Mesenchymal stem cell (in vitro differentiated cells and primary cell): ENCODE results near the gene RPUSD4.
A peak's percentile ranks its signal among the peaks of the same experiment; 100 is the strongest.

Experiments
- DNase-seq: peaks from one replicate; pipeline ENCODE4 v3.0.0-alpha.2; 2013
- H2AFZ ChIP-seq: one replicate; pipeline ENCODE4 v1.6.1; 2013; ENCODE audit warnings: low read depth, mild to moderate bottlenecking, control low read depth, inconsistent platforms, low read length, moderate library complexity
- H2AK5ac ChIP-seq: 2 replicates; pipeline ENCODE4 v1.6.1; 2013; ENCODE audit warnings: low read length, moderate library complexity, mild to moderate bottlenecking, inconsistent platforms; ENCODE audit not compliant: severe bottlenecking
- H2BK120ac ChIP-seq: one replicate; pipeline ENCODE4 v1.6.1; 2013; ENCODE audit warnings: low read depth, mild to moderate bottlenecking, inconsistent platforms, low read length, moderate library complexity
- H2BK12ac ChIP-seq, 2 experiments: one replicate each; pipeline ENCODE4 v1.6.1; 2013; ENCODE audit warnings: inconsistent platforms in 2 of 2, low read length in 2 of 2, mild to moderate bottlenecking in 2 of 2, moderate library complexity in 2 of 2, control low read depth in 1 of 2
- H2BK15ac ChIP-seq: one replicate; pipeline ENCODE4 v1.6.1; 2013; ENCODE audit warnings: mild to moderate bottlenecking, low read depth, inconsistent platforms; ENCODE audit not compliant: poor library complexity, severe bottlenecking
- H2BK5ac ChIP-seq: 2 replicates; pipeline ENCODE4 v1.6.1; 2013; ENCODE audit warnings: low read depth, mild to moderate bottlenecking, low read length, control low read depth, inconsistent platforms; ENCODE audit not compliant: poor library complexity, severe bottlenecking
- H3K14ac ChIP-seq, 2 experiments: one replicate each; pipeline ENCODE4 v1.6.1; 2013; ENCODE audit warnings: inconsistent platforms in 2 of 2, low read length in 2 of 2, control low read depth in 1 of 2, mild to moderate bottlenecking in 1 of 2, moderate library complexity in 1 of 2
- H3K18ac ChIP-seq, 2 experiments: one replicate each; pipeline ENCODE4 v1.6.1; 2013; ENCODE audit warnings: inconsistent platforms in 2 of 2, low read length in 2 of 2, control low read depth in 1 of 2, low read depth in 1 of 2, mild to moderate bottlenecking in 1 of 2
- H3K23ac ChIP-seq, 2 experiments: one replicate each; pipeline ENCODE4 v1.6.1; 2013; ENCODE audit warnings: inconsistent platforms in 2 of 2, low read length in 2 of 2, mild to moderate bottlenecking in 2 of 2, moderate library complexity in 2 of 2, control low read depth in 1 of 2
- H3K27ac ChIP-seq: 2 replicates; pipeline ENCODE4 v1.5.1; 2013; ENCODE audit warnings: mild to moderate bottlenecking, moderate library complexity, low read length, control low read depth, inconsistent platforms; ENCODE audit not compliant: poor library complexity, severe bottlenecking
- H3K27me3 ChIP-seq, 2 experiments: 2 replicates each; pipeline versions ENCODE4 v1.6.1 to v1.7.0; 2013; ENCODE audit warnings: low read length in 2 of 2, mild to moderate bottlenecking in 2 of 2, moderate library complexity in 2 of 2, control low read depth in 1 of 2, inconsistent platforms in 1 of 2; ENCODE audit not compliant: control insufficient read depth in 1 of 2, insufficient read depth in 1 of 2
- H3K36me3 ChIP-seq, 2 experiments: 2 replicates each; pipeline versions ENCODE4 v1.6.1 to v1.7.0; 2013; ENCODE audit warnings: low read length in 2 of 2, control low read depth in 1 of 2, inconsistent platforms in 1 of 2, low read depth in 1 of 2, mild to moderate bottlenecking in 1 of 2; ENCODE audit not compliant: insufficient read depth in 2 of 2, control insufficient read depth in 1 of 2
- H3K4ac ChIP-seq, 2 experiments: one replicate each; pipeline ENCODE4 v1.6.1; 2013; ENCODE audit warnings: inconsistent platforms in 2 of 2, low read length in 2 of 2, mild to moderate bottlenecking in 2 of 2, moderate library complexity in 2 of 2, control low read depth in 1 of 2, low read depth in 1 of 2
- H3K4me1 ChIP-seq: 2 replicates; pipeline ENCODE4 v1.6.1; 2013; ENCODE audit warnings: low read depth, low read length, control low read depth; ENCODE audit not compliant: control insufficient read depth, insufficient read depth
- H3K4me2 ChIP-seq: 2 replicates; pipeline ENCODE4 v1.6.1; 2013; ENCODE audit warnings: low read length, mild to moderate bottlenecking, inconsistent platforms; ENCODE audit not compliant: poor library complexity, severe bottlenecking
- H3K4me3 ChIP-seq, 2 experiments: 2 replicates each; pipeline versions ENCODE4 v1.5.1 to v1.7.0; 2013; ENCODE audit warnings: low read length in 2 of 2, mild to moderate bottlenecking in 2 of 2, control low read depth in 1 of 2, low read depth in 1 of 2; ENCODE audit not compliant: insufficient read depth in 1 of 2
- H3K79me1 ChIP-seq: replicated peaks from 2 replicates; pipeline ENCODE4 v1.6.1; 2013; ENCODE audit warnings: mild to moderate bottlenecking, control low read depth, low read length, inconsistent platforms; ENCODE audit not compliant: poor library complexity, severe bottlenecking
- H3K9ac ChIP-seq: 2 replicates; pipeline ENCODE4 v1.7.0; 2013; ENCODE audit warnings: mild to moderate bottlenecking, low read length, moderate library complexity
- H3K9me3 ChIP-seq: 2 replicates; pipeline ENCODE4 v1.7.0; 2013; ENCODE audit warnings: mild to moderate bottlenecking, low read length; ENCODE audit not compliant: control insufficient read depth
- H4K8ac ChIP-seq: one replicate; pipeline ENCODE4 v1.6.1; 2013; ENCODE audit warnings: inconsistent platforms, mild to moderate bottlenecking, low read length, moderate library complexity
- H4K91ac ChIP-seq: one replicate; pipeline ENCODE4 v1.6.1; 2013; ENCODE audit warnings: mild to moderate bottlenecking, low read length, inconsistent platforms
- WGBS: methylation state at CpG from one replicate; pipeline ENCODE4 v1.1.7; 2013; ENCODE audit warnings: mixed read lengths; 5-methylcytosine and 5-hydroxymethylcytosine counted together

RPUSD4 gene

DNA sequence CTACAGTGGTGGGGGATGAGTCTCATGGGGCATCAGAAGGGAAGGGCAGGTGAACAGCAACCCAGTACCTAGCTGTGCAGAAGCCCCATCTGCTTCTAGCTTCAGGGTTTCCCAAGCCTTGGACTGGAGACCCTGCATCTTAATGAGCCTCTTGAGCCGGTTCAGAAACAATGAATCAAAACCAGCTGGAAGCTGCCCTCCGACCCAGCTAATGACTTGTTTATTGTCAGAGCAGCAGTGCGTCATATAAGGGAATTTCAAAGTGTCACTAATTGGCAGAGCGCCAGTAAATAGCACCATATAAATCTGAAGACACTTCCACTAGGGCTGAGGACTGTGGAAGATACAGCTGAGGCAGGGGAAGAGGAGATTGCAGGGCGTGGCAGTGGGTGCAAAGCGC, 57.5 kb downstream of the RPUSD4 start:
- DNase-seq: peak; percentile 89
- Histone ChIP-seq H2AK5ac (no peak overlapping the region), H4K91ac (no peak overlapping the region), H3K4me2 (no peak overlapping the region), H3K9ac (no peak overlapping the region), H2AFZ (no peak overlapping the region), H3K4me3 (no peak overlapping the region), H4K8ac (peak overlapping the region; percentile 45), H3K36me3 (no peaks in the 10 kb centered on the region), H3K18ac (peak overlapping the region in 1 of 2 experiments; percentile 74), H3K79me1 (no peaks in the 10 kb centered on the region), H2BK120ac (no peak overlapping the region), H3K4ac (no peak overlapping the region), H3K9me3 (peaks cover 12% of the 10 kb centered on the region), H3K27me3 (peaks cover 0 to 36% of the 10 kb centered on the region in 2 experiments), H3K27ac (no peak overlapping the region), H3K4me1 (peaks cover 16% of the 10 kb centered on the region), H3K23ac (no peak overlapping the region), H2BK5ac (no peak overlapping the region), H3K14ac (peak overlapping the region in 1 of 2 experiments; percentile 58), H2BK12ac (no peak overlapping the region), H2BK15ac (no peak overlapping the region)
- 34% methylated on average over 6 of the region's 6 CpGs for WGBS

DNA sequence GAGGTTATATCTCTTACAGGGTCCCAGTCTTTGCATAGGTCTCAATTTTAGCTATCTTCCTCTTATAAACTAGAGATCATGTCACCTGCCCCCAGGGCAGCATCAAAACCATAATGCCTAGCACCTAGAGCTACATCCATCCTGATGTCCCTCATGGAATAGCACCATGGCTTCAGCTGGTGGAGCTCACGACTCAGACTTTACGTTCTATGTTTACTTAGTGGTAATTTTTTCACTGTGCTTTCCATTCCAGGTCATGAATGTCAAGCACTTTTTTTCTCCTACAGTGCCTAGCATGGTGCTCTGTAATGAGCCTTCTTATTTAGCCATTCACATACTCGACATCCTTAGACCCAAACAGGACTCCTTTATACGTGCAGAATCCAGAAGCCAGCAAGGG, 58.4 kb downstream of the RPUSD4 start:
- Histone ChIP-seq H4K8ac (no peak overlapping the region), H3K4me1 (peaks cover 16% of the 10 kb centered on the region), H3K23ac (no peak overlapping the region), H3K14ac (no peak overlapping the region), H3K9ac (no peak overlapping the region), H3K9me3 (peaks cover 12% of the 10 kb centered on the region), H3K4me2 (no peak overlapping the region), H2AK5ac (no peak overlapping the region), H2BK120ac (no peak overlapping the region), H2BK15ac (no peak overlapping the region), H3K79me1 (no peaks in the 10 kb centered on the region), H2AFZ (no peak overlapping the region), H3K4ac (no peak overlapping the region), H2BK12ac (no peak overlapping the region), H4K91ac (no peak overlapping the region), H3K36me3 (no peaks in the 10 kb centered on the region), H3K4me3 (no peak overlapping the region), H2BK5ac (no peak overlapping the region), H3K27ac (no peak overlapping the region), H3K27me3 (peaks cover 0 to 29% of the 10 kb centered on the region in 2 experiments), H3K18ac (no peak overlapping the region)
- DNase-seq: no peak
- 58% methylated on average over 4 of the region's 4 CpGs for WGBS

DNA sequence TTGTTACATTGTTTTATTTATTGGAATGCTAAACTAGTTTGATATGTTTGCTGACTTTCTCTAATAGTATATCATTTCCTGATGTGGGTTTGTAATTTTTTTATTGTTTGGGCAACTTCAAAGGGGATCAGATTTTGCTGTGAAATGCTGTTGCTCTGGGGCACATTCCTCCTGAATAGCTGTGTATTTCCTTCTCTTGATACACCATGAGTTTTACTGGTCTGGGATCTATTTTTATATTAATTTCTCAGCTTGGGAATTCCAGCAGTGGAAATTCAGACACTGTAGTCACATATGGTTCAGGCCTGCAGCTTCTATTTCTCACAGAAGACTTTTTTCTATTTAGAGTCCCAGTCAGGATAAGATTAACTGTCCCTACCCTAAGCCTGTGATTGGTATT, 58.9 kb downstream of the RPUSD4 start:
- Histone ChIP-seq H2BK12ac (no peak overlapping the region), H3K27ac (no peak overlapping the region), H3K9ac (no peak overlapping the region), H2AK5ac (no peak overlapping the region), H3K4ac (no peak overlapping the region), H4K91ac (no peak overlapping the region), H3K27me3 (peaks cover 0 to 25% of the 10 kb centered on the region in 2 experiments), H3K36me3 (no peaks in the 10 kb centered on the region), H4K8ac (no peak overlapping the region), H3K4me2 (no peak overlapping the region), H3K18ac (no peak overlapping the region), H2BK120ac (no peak overlapping the region), H3K4me1 (peaks cover 18% of the 10 kb centered on the region), H2BK15ac (no peak overlapping the region), H3K4me3 (no peak overlapping the region), H3K14ac (no peak overlapping the region), H3K23ac (no peak overlapping the region), H3K9me3 (peaks cover 12% of the 10 kb centered on the region), H2AFZ (no peak overlapping the region), H3K79me1 (no peaks in the 10 kb centered on the region), H2BK5ac (no peak overlapping the region)
- no peak for DNase-seq

DNA sequence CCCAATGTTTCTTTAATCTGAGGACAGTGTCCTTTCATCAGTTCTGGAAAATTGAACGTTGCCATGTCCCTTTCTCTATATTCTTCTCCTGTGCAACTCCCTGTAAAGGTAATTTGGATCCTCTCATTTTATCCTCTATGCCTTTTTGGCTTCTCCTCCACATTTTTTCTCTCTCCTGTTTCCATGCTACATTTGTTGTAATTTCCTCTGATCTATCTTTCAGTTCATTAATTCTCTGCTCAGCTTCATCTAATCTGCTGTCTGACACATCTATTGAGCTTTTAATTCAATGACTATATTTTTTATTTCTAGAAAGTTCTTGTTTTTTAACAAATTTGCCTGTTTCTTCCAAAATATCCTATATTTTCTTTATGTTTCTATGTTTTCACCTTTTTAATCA, 59.3 kb downstream of the RPUSD4 start:
- Histone ChIP-seq H2AFZ (no peak overlapping the region), H3K4me2 (no peak overlapping the region), H3K23ac (no peak overlapping the region), H2BK12ac (no peak overlapping the region), H3K9ac (no peak overlapping the region), H4K91ac (no peak overlapping the region), H3K18ac (no peak overlapping the region), H2BK5ac (no peak overlapping the region), H2BK120ac (no peak overlapping the region), H3K4ac (no peak overlapping the region), H3K9me3 (peaks cover 12% of the 10 kb centered on the region), H2BK15ac (no peak overlapping the region), H4K8ac (no peak overlapping the region), H3K27ac (no peak overlapping the region), H3K36me3 (no peaks in the 10 kb centered on the region), H3K79me1 (no peaks in the 10 kb centered on the region), H3K27me3 (peaks cover 0 to 25% of the 10 kb centered on the region in 2 experiments), H2AK5ac (no peak overlapping the region), H3K4me3 (no peak overlapping the region), H3K14ac (no peak overlapping the region), H3K4me1 (peaks cover 22% of the 10 kb centered on the region)
- 90% methylated on average over 1 of the region's 1 CpG for WGBS
- DNase-seq: no peak
